Mesenchymal stem cell (in vitro differentiated cells and primary cell): ENCODE measurements around the gene FFAR2.

ENCODE experiments used
- DNase-seq: peaks from one replicate; pipeline ENCODE4 v3.0.0-alpha.2; 2013
- H2AFZ ChIP-seq: one replicate; pipeline ENCODE4 v1.6.1; 2013; ENCODE audit warnings: low read depth, mild to moderate bottlenecking, control low read depth, inconsistent platforms, low read length, moderate library complexity
- H2AK5ac ChIP-seq: 2 replicates; pipeline ENCODE4 v1.6.1; 2013; ENCODE audit warnings: low read length, moderate library complexity, mild to moderate bottlenecking, inconsistent platforms; ENCODE audit not compliant: severe bottlenecking
- H2BK120ac ChIP-seq: one replicate; pipeline ENCODE4 v1.6.1; 2013; ENCODE audit warnings: low read depth, mild to moderate bottlenecking, inconsistent platforms, low read length, moderate library complexity
- H2BK12ac ChIP-seq, 2 experiments: one replicate each; pipeline ENCODE4 v1.6.1; 2013; ENCODE audit warnings: inconsistent platforms in 2 of 2, low read length in 2 of 2, mild to moderate bottlenecking in 2 of 2, moderate library complexity in 2 of 2, control low read depth in 1 of 2
- H2BK15ac ChIP-seq: one replicate; pipeline ENCODE4 v1.6.1; 2013; ENCODE audit warnings: mild to moderate bottlenecking, low read depth, inconsistent platforms; ENCODE audit not compliant: poor library complexity, severe bottlenecking
- H2BK5ac ChIP-seq: 2 replicates; pipeline ENCODE4 v1.6.1; 2013; ENCODE audit warnings: low read depth, mild to moderate bottlenecking, low read length, control low read depth, inconsistent platforms; ENCODE audit not compliant: poor library complexity, severe bottlenecking
- H3K14ac ChIP-seq, 2 experiments: one replicate each; pipeline ENCODE4 v1.6.1; 2013; ENCODE audit warnings: inconsistent platforms in 2 of 2, low read length in 2 of 2, control low read depth in 1 of 2, mild to moderate bottlenecking in 1 of 2, moderate library complexity in 1 of 2
- H3K18ac ChIP-seq, 2 experiments: one replicate each; pipeline ENCODE4 v1.6.1; 2013; ENCODE audit warnings: inconsistent platforms in 2 of 2, low read length in 2 of 2, control low read depth in 1 of 2, low read depth in 1 of 2, mild to moderate bottlenecking in 1 of 2
- H3K23ac ChIP-seq, 2 experiments: one replicate each; pipeline ENCODE4 v1.6.1; 2013; ENCODE audit warnings: inconsistent platforms in 2 of 2, low read length in 2 of 2, mild to moderate bottlenecking in 2 of 2, moderate library complexity in 2 of 2, control low read depth in 1 of 2
- H3K27ac ChIP-seq: 2 replicates; pipeline ENCODE4 v1.5.1; 2013; ENCODE audit warnings: mild to moderate bottlenecking, moderate library complexity, low read length, control low read depth, inconsistent platforms; ENCODE audit not compliant: poor library complexity, severe bottlenecking
- H3K27me3 ChIP-seq, 2 experiments: 2 replicates each; pipeline versions ENCODE4 v1.6.1 to v1.7.0; 2013; ENCODE audit warnings: low read length in 2 of 2, mild to moderate bottlenecking in 2 of 2, moderate library complexity in 2 of 2, control low read depth in 1 of 2, inconsistent platforms in 1 of 2; ENCODE audit not compliant: control insufficient read depth in 1 of 2, insufficient read depth in 1 of 2
- H3K36me3 ChIP-seq, 2 experiments: 2 replicates each; pipeline versions ENCODE4 v1.6.1 to v1.7.0; 2013; ENCODE audit warnings: low read length in 2 of 2, control low read depth in 1 of 2, inconsistent platforms in 1 of 2, low read depth in 1 of 2, mild to moderate bottlenecking in 1 of 2; ENCODE audit not compliant: insufficient read depth in 2 of 2, control insufficient read depth in 1 of 2
- H3K4ac ChIP-seq, 2 experiments: one replicate each; pipeline ENCODE4 v1.6.1; 2013; ENCODE audit warnings: inconsistent platforms in 2 of 2, low read length in 2 of 2, mild to moderate bottlenecking in 2 of 2, moderate library complexity in 2 of 2, control low read depth in 1 of 2, low read depth in 1 of 2
- H3K4me1 ChIP-seq: 2 replicates; pipeline ENCODE4 v1.6.1; 2013; ENCODE audit warnings: low read depth, low read length, control low read depth; ENCODE audit not compliant: control insufficient read depth, insufficient read depth
- H3K4me2 ChIP-seq: 2 replicates; pipeline ENCODE4 v1.6.1; 2013; ENCODE audit warnings: low read length, mild to moderate bottlenecking, inconsistent platforms; ENCODE audit not compliant: poor library complexity, severe bottlenecking
- H3K4me3 ChIP-seq, 2 experiments: 2 replicates each; pipeline versions ENCODE4 v1.5.1 to v1.7.0; 2013; ENCODE audit warnings: low read length in 2 of 2, mild to moderate bottlenecking in 2 of 2, control low read depth in 1 of 2, low read depth in 1 of 2; ENCODE audit not compliant: insufficient read depth in 1 of 2
- H3K79me1 ChIP-seq: replicated peaks from 2 replicates; pipeline ENCODE4 v1.6.1; 2013; ENCODE audit warnings: mild to moderate bottlenecking, control low read depth, low read length, inconsistent platforms; ENCODE audit not compliant: poor library complexity, severe bottlenecking
- H3K9ac ChIP-seq: 2 replicates; pipeline ENCODE4 v1.7.0; 2013; ENCODE audit warnings: mild to moderate bottlenecking, low read length, moderate library complexity
- H3K9me3 ChIP-seq: 2 replicates; pipeline ENCODE4 v1.7.0; 2013; ENCODE audit warnings: mild to moderate bottlenecking, low read length; ENCODE audit not compliant: control insufficient read depth
- H4K8ac ChIP-seq: one replicate; pipeline ENCODE4 v1.6.1; 2013; ENCODE audit warnings: inconsistent platforms, mild to moderate bottlenecking, low read length, moderate library complexity
- H4K91ac ChIP-seq: one replicate; pipeline ENCODE4 v1.6.1; 2013; ENCODE audit warnings: mild to moderate bottlenecking, low read length, inconsistent platforms
- WGBS: methylation state at CpG from one replicate; pipeline ENCODE4 v1.1.7; 2013; ENCODE audit warnings: mixed read lengths; 5-methylcytosine and 5-hydroxymethylcytosine counted together

Gene FFAR2

DNA sequence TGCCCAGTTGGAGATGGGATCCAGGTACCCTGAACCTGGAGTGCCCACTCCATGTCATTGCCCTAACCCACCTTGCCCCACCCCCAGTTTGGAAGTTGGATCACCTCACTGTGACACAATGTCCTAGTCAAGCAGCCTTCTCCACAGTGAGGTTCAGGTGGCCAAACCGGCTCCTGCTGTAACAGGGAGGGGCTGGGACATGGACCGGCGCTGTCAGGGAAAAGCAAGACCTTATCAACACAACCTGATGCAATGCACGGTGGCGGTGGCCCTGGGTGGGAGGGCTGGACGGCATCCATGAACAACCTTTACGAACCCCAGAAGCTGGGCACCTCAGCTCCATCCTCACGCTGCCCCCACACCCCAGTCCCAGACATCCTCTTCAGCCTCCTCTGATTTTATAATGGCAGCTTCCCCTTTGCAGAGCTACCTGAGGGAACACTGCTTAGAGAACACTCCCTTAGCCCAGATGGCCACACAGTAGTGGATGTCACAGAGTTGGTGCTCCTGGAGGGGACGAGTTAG lies 43.8 kb downstream of the FFAR2 start:
- Histone ChIP-seq H3K14ac (no peak overlapping the region), H3K4ac (no peak overlapping the region), H3K36me3 (no peaks in the 10 kb centered on the region), H2AK5ac (no peak overlapping the region), H3K9ac (no peak overlapping the region), H2BK5ac (no peak overlapping the region), H3K18ac (no peak overlapping the region), H3K79me1 (no peaks in the 10 kb centered on the region), H3K27me3 (peaks cover 29 to 84% of the 10 kb centered on the region in 2 experiments), H3K4me2 (no peak overlapping the region), H4K91ac (no peak overlapping the region), H3K4me3 (peak overlapping the region in 1 of 2 experiments; percentile 7), H2BK120ac (no peak overlapping the region), H3K27ac (no peak overlapping the region), H2BK12ac (no peak overlapping the region), H2BK15ac (no peak overlapping the region), H3K4me1 (peaks cover 5% of the 10 kb centered on the region), H3K9me3 (no peaks in the 10 kb centered on the region), H3K23ac (no peak overlapping the region), H4K8ac (no peak overlapping the region), H2AFZ (no peak overlapping the region)
- 90% methylated on average over 9 of the region's 9 CpGs for WGBS
- DNase-seq, result no peak

DNA sequence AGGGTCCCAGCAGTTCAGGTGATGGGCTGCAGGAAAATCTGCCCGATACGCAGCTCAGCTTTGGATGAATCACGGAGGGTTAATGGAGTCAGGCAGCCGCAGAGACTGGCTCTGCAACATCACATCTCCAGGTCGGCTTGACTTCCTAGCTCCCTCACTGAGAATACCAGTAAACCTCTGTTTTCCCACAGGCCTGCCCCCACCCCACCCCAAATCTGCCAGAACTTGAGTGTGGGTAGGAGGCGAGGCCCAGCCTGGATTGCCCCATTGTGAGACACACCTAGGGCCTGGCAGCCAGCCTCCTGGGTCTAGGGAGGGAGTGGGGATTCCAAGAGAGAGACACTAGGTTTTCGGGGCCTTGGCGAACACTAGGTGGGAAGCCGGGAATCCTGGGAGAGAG lies 45.9 kb downstream of the FFAR2 start:
- peaks cover 29 to 63% of the 10 kb centered on the region in 2 experiments for H3K27me3 ChIP-seq
- peak overlapping the region in 1 of 2 experiments; percentile 11 for H2BK12ac ChIP-seq
- H3K9ac ChIP-seq, result no peak overlapping the region
- H3K9me3 ChIP-seq, result no peaks in the 10 kb centered on the region
- no peak overlapping the region for H2AFZ ChIP-seq
- 88% methylated on average over 8 of the region's 9 CpGs for WGBS
- no peak for DNase-seq
- no peak overlapping the region for H4K91ac ChIP-seq
- no peaks in the 10 kb centered on the region for H3K79me1 ChIP-seq
- H3K4me1 ChIP-seq, result peaks cover 5% of the 10 kb centered on the region
- no peak overlapping the region for H2BK15ac ChIP-seq
- no peak overlapping the region for H2AK5ac ChIP-seq
- H2BK120ac ChIP-seq, result no peak overlapping the region
- H3K14ac ChIP-seq, result no peak overlapping the region
- H2BK5ac ChIP-seq, result no peak overlapping the region
- H3K18ac ChIP-seq, result no peak overlapping the region
- H3K4me2 ChIP-seq, result no peak overlapping the region
- no peaks in the 10 kb centered on the region for H3K36me3 ChIP-seq
- H3K23ac ChIP-seq, result no peak overlapping the region
- H3K4ac ChIP-seq, result no peak overlapping the region
- no peak overlapping the region for H4K8ac ChIP-seq
- H3K4me3 ChIP-seq, result no peak overlapping the region
- no peak overlapping the region for H3K27ac ChIP-seq

DNA sequence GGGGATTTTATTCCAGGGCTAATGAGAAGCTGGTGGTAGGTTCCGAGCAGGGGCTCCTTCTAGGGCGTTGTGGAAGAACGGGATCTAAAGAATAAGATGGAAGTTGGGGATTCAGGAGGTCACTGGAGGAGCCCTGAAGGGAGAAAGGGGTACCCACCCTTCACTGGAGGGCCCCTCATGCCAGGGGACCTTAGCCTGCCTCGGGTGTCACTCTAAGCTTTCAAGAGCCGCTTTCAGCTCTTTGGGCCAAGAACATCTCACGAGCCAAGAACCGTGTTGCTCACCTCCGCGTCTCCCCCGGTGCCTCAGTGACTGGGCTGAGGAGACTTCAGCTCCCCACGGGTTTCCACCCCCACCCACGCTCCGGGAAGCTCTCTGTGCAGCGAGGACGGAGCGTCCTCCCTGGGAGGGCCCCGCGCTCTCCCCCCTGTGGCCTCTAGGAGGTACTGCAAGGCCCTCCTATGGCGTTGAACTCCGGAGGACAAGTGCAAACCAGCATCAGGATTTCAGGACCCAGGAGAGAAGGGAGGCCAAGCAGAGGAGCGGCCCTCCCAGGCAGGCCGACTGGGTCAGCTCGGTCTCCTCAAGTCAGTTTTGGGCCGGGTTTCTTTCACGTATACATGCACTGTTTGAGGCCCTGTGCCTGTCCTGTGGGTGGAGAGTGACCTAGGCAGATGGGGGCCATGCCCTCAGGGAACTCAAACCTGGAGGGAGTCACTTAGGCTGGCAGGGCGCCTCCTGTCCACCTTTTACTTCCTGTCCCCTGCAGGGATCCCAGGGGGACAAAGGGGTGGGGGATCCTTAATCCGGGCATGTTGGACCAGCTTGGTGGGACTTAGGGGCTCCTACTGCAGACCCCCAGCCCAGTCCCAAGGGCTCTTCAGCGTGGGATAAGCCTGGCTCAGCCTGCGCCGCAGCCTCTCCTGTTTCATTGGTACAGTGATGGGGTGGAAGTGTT lies 47.3 kb downstream of the FFAR2 start:
- peaks cover 5% of the 10 kb centered on the region for H3K4me1 ChIP-seq
- H3K23ac ChIP-seq, result no peak overlapping the region
- no peak overlapping the region for H4K8ac ChIP-seq
- no peaks in the 10 kb centered on the region for H3K9me3 ChIP-seq
- H3K27ac ChIP-seq, result no peak overlapping the region
- DNase-seq, result peak; percentile 63
- H3K4ac ChIP-seq, result no peak overlapping the region
- H3K27me3 ChIP-seq, result peaks cover 21 to 54% of the 10 kb centered on the region in 2 experiments
- H2AFZ ChIP-seq, result no peak overlapping the region
- peak overlapping the region; percentile 39 for H3K4me2 ChIP-seq
- no peaks in the 10 kb centered on the region for H3K36me3 ChIP-seq
- H3K14ac ChIP-seq, result peak overlapping the region in 1 of 2 experiments; percentile 15
- H2BK120ac ChIP-seq, result no peak overlapping the region
- no peak overlapping the region for H2BK15ac ChIP-seq
- peak overlapping the region; percentile 36 for H3K9ac ChIP-seq
- H3K4me3 ChIP-seq, result peak overlapping the region in 1 of 2 experiments; percentile 56
- peak overlapping the region in 1 of 2 experiments; percentile 66 for H3K18ac ChIP-seq
- H3K79me1 ChIP-seq, result no peaks in the 10 kb centered on the region
- no peak overlapping the region for H4K91ac ChIP-seq
- H2BK5ac ChIP-seq, result no peak overlapping the region
- no peak overlapping the region for H2BK12ac ChIP-seq
- 33% methylated on average over 29 of the region's 30 CpGs for WGBS
- no peak overlapping the region for H2AK5ac ChIP-seq

DNA sequence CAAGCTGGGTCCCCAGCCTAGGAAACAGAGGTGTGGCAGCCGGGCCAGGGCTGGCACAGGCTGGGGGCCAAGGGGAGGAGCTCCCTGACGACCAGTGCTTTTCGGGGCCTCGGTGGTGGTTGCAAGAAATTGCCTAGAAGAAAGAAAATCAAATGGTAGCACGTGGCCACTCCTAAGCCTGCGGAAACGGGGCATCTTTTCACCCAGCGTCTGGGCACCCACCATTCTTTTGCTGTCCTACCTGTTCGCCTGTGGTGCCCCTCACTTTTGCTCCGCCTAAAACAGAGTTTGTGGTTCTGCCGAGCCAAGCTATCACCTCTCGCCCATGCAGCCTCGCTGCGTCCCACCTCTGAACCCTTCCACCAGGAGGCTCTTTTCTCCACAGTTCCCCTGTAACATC lies 49.3 kb downstream of the FFAR2 start:
- H3K4me2 ChIP-seq, result no peak overlapping the region
- H3K4ac ChIP-seq, result no peak overlapping the region
- H3K36me3 ChIP-seq, result no peaks in the 10 kb centered on the region
- no peak overlapping the region for H3K27ac ChIP-seq
- no peak for DNase-seq
- peaks cover 5% of the 10 kb centered on the region for H3K4me1 ChIP-seq
- peaks cover 9 to 33% of the 10 kb centered on the region in 2 experiments for H3K27me3 ChIP-seq
- no peak overlapping the region for H3K18ac ChIP-seq
- H3K79me1 ChIP-seq, result no peaks in the 10 kb centered on the region
- H4K91ac ChIP-seq, result no peak overlapping the region
- no peak overlapping the region for H2BK15ac ChIP-seq
- no peak overlapping the region for H3K4me3 ChIP-seq
- H2BK120ac ChIP-seq, result no peak overlapping the region
- WGBS, result 87% methylated on average over 14 of the region's 14 CpGs
- H2AFZ ChIP-seq, result no peak overlapping the region
- no peak overlapping the region for H2BK5ac ChIP-seq
- H4K8ac ChIP-seq, result no peak overlapping the region
- no peaks in the 10 kb centered on the region for H3K9me3 ChIP-seq
- H2AK5ac ChIP-seq, result no peak overlapping the region
- H3K14ac ChIP-seq, result no peak overlapping the region
- no peak overlapping the region for H3K9ac ChIP-seq
- H3K23ac ChIP-seq, result no peak overlapping the region
- no peak overlapping the region for H2BK12ac ChIP-seq
